H9 (cell line): Measurements from ENCODE around the gene CFAP65. TPM values are rescaled to one million over a fixed set of nuclear protein-coding genes. Genes with fewer than 3 reads are reported as not detected.

Experiments
- DNase-seq: peaks from one replicate; pipeline ENCODE4 v3.0.0-alpha.2; 2017
- H2AFZ ChIP-seq: one replicate; pipeline ENCODE4 v1.6.1; 2013; ENCODE audit warnings: mild to moderate bottlenecking, low read length, control low read depth, moderate library complexity
- H2AK5ac ChIP-seq: 2 replicates; pipeline ENCODE4 v1.6.1; 2013; ENCODE audit warnings: low read length, control low read depth, mixed read lengths; ENCODE audit not compliant: insufficient read length
- H2BK120ac ChIP-seq: one replicate; pipeline ENCODE4 v1.6.1; 2013; ENCODE audit warnings: low read depth, mild to moderate bottlenecking, low read length, control low read depth, inconsistent platforms; ENCODE audit not compliant: poor library complexity, severe bottlenecking
- H2BK12ac ChIP-seq: 2 replicates; pipeline ENCODE4 v1.6.1; 2013; ENCODE audit warnings: low read length, control low read depth, mixed read lengths, low read depth; ENCODE audit not compliant: insufficient read length
- H2BK15ac ChIP-seq: 2 replicates; pipeline ENCODE4 v1.6.1; 2013; ENCODE audit warnings: low read depth, low read length, control low read depth
- H2BK20ac ChIP-seq: one replicate; pipeline ENCODE4 v1.6.1; 2013; ENCODE audit warnings: low read depth, mild to moderate bottlenecking, low read length, control low read depth, inconsistent platforms; ENCODE audit not compliant: poor library complexity, severe bottlenecking
- H2BK5ac ChIP-seq: 2 replicates; pipeline ENCODE4 v1.6.1; 2013; ENCODE audit warnings: low read length, control low read depth, mixed read lengths; ENCODE audit not compliant: insufficient read length
- H3K14ac ChIP-seq: 2 replicates; pipeline ENCODE4 v1.6.1; 2013; ENCODE audit warnings: low read length, control low read depth; ENCODE audit not compliant: insufficient read depth
- H3K18ac ChIP-seq: 2 replicates; pipeline ENCODE4 v1.6.1; 2013; ENCODE audit warnings: low read depth, mild to moderate bottlenecking, mixed read lengths, low read length, control low read depth; ENCODE audit not compliant: insufficient read length
- H3K23ac ChIP-seq: 2 replicates; pipeline ENCODE4 v1.6.1; 2013; ENCODE audit warnings: low read length, control low read depth, mixed read lengths, low read depth; ENCODE audit not compliant: insufficient read length
- H3K23me2 ChIP-seq: 2 replicates; pipeline ENCODE4 v1.6.1; 2013; ENCODE audit warnings: low read depth, mild to moderate bottlenecking, mixed read lengths, low read length, control low read depth; ENCODE audit not compliant: insufficient read length, poor library complexity, severe bottlenecking
- H3K27ac ChIP-seq: 2 replicates; pipeline ENCODE4 v1.5.1; 2013; ENCODE audit warnings: low read length, control low read depth, mixed read lengths, low read depth; ENCODE audit not compliant: insufficient read length
- H3K27me3 ChIP-seq: 2 replicates; pipeline ENCODE4 v1.6.1; 2013; ENCODE audit warnings: low read length, control low read depth, inconsistent platforms; ENCODE audit not compliant: insufficient read depth
- H3K4ac ChIP-seq: 2 replicates; pipeline ENCODE4 v1.6.1; 2013; ENCODE audit warnings: low read depth, mild to moderate bottlenecking, control low read depth, inconsistent platforms, low read length, moderate library complexity
- H3K4me1 ChIP-seq: 2 replicates; pipeline ENCODE4 v1.6.1; 2013; ENCODE audit warnings: low read length, control low read depth, inconsistent platforms; ENCODE audit not compliant: insufficient read depth
- H3K4me2 ChIP-seq: 2 replicates; pipeline ENCODE4 v1.6.1; 2013; ENCODE audit warnings: low read length, control low read depth, mixed read lengths; ENCODE audit not compliant: insufficient read length, insufficient read depth
- H3K56ac ChIP-seq: 2 replicates; pipeline ENCODE4 v1.6.1; 2013; ENCODE audit warnings: low read depth, mild to moderate bottlenecking, mixed read lengths, low read length, control low read depth; ENCODE audit not compliant: insufficient read length
- H3K79me1 ChIP-seq: 2 replicates; pipeline ENCODE4 v1.6.1; 2013; ENCODE audit warnings: low read depth, mild to moderate bottlenecking, moderate library complexity, low read length, control low read depth, inconsistent platforms; ENCODE audit not compliant: insufficient read depth, poor library complexity, severe bottlenecking
- H3K79me2 ChIP-seq: 2 replicates; pipeline ENCODE4 v1.6.1; 2013; ENCODE audit warnings: low read length, control low read depth, inconsistent platforms; ENCODE audit not compliant: insufficient read depth
- H3K9ac ChIP-seq: 2 replicates; pipeline ENCODE4 v1.6.1; 2013; ENCODE audit warnings: low read length, control low read depth, mixed read lengths; ENCODE audit not compliant: insufficient read length; ENCODE audit errors: extremely low read depth
- H3K9me3 ChIP-seq: one replicate; pipeline ENCODE4 v1.6.1; 2013; ENCODE audit warnings: low read depth, low read length, inconsistent platforms; ENCODE audit not compliant: control insufficient read depth
- H3T11ph ChIP-seq: one replicate; pipeline ENCODE4 v1.6.1; 2013; ENCODE audit warnings: mild to moderate bottlenecking, low read length, control low read depth, inconsistent platforms
- H4K20me1 ChIP-seq: one replicate; pipeline ENCODE4 v1.6.1; 2013; ENCODE audit not compliant: control insufficient read depth, insufficient read length, insufficient read depth
- H4K5ac ChIP-seq: 2 replicates; pipeline ENCODE4 v1.6.1; 2013; ENCODE audit warnings: low read depth, mild to moderate bottlenecking, mixed read lengths, low read length, control low read depth; ENCODE audit not compliant: insufficient read length
- H4K8ac ChIP-seq: replicated peaks from 2 replicates; pipeline ENCODE4 v1.6.1; 2013; ENCODE audit warnings: low read length, control low read depth, mixed read lengths, low read depth; ENCODE audit not compliant: insufficient read length
- H4K91ac ChIP-seq: 2 replicates; pipeline ENCODE4 v1.6.1; 2013; ENCODE audit warnings: low read depth, mild to moderate bottlenecking, moderate library complexity, mixed read lengths, low read length, control low read depth; ENCODE audit not compliant: insufficient read length
- H3K27ac Mint-ChIP-seq, 3 experiments: 2 replicates in 2 of 3; 3 replicates in 1 of 3; pipeline ENCODE4 v1.8.0; 2020 to 2021; ENCODE audit warnings: mixed read lengths in 3 of 3, mild to moderate bottlenecking in 1 of 3, moderate library complexity in 1 of 3
- H3K27me3 Mint-ChIP-seq: 2 replicates; pipeline ENCODE4 v1.8.0; 2021; ENCODE audit warnings: low read depth, mild to moderate bottlenecking, moderate library complexity, mixed read lengths
- H3K36me3 Mint-ChIP-seq, 3 experiments: 2 replicates in 2 of 3; 3 replicates in 1 of 3; pipeline ENCODE4 v1.8.0; 2020 to 2021; ENCODE audit warnings: low read depth in 3 of 3, mixed read lengths in 3 of 3; ENCODE audit not compliant: insufficient read depth in 1 of 3
- H3K4me1 Mint-ChIP-seq, 2 experiments: 2 replicates each; pipeline ENCODE4 v1.8.0; 2020; ENCODE audit warnings: mixed read lengths in 2 of 2
- H3K4me3 Mint-ChIP-seq, 2 experiments: 2 replicates in 1 of 2; 3 replicates in 1 of 2; pipeline ENCODE4 v1.8.0; 2020 to 2021; ENCODE audit warnings: mild to moderate bottlenecking in 2 of 2, mixed read lengths in 2 of 2, moderate library complexity in 1 of 2
- H3K9me3 Mint-ChIP-seq, 2 experiments: 2 replicates in 1 of 2; 3 replicates in 1 of 2; pipeline ENCODE4 v1.8.0; 2020; ENCODE audit warnings: mild to moderate bottlenecking in 2 of 2, mixed read lengths in 2 of 2, moderate library complexity in 1 of 2
- WGBS: extraction: QIAGEN DNeasy Blood & Tissue Kit; methylation state at CpG from one replicate; pipeline ENCODE4 v1.1.7; 2013; ENCODE audit warnings: missing lambda C conversion rate, low lambda C conversion rate, mixed read lengths; ENCODE audit not compliant: insufficient read length; ENCODE audit errors: extremely low coverage; 5-methylcytosine and 5-hydroxymethylcytosine counted together
- total RNA-seq: library from RNA; stranded (reverse); gene quantifications from 2 replicates; pipeline ENCODE4 v1.2.1, GENCODE V29; 2021
- TF ChIP-seq, protein P1 (sequence below): fragments of 200-600 bp; sonication (generic); conservative IDR thresholded peaks from 3 replicates; pipeline ENCODE4 v1.8.0; 2021; ENCODE audit warnings: antibody characterized with exemption, mild to moderate bottlenecking

CFAP65 gene
- total RNA-seq, 1 experiment from 2014 or later, result 0.20 TPM

GRCh38 chr2:218996937-218997336 lies 44.4 kb downstream of the CFAP65 start:
- no peak overlapping the region for H2BK20ac ChIP-seq

More at GRCh38 chr2:218996937-218997336, 44.4 kb downstream of the CFAP65 start:
- Histone ChIP-seq H3K4me2 (no peak overlapping the region), H4K5ac (no peak overlapping the region), H3K56ac (no peak overlapping the region), H2BK5ac (no peak overlapping the region), H3K79me2 (no peaks in the 10 kb centered on the region), H2BK120ac (no peak overlapping the region), H2BK12ac (no peak overlapping the region), H3K23ac (no peak overlapping the region), H3K23me2 (no peaks in the 10 kb centered on the region), H3K14ac (no peak overlapping the region), H3K18ac (no peak overlapping the region), H3K79me1 (no peaks in the 10 kb centered on the region), H4K20me1 (no peaks in the 10 kb centered on the region), H3K9me3 (no peaks in the 10 kb centered on the region), H2BK15ac (no peak overlapping the region), H4K91ac (no peak overlapping the region), H3K27me3 (peaks cover 95% of the 10 kb centered on the region), H2AK5ac (no peak overlapping the region), H4K8ac (no peak overlapping the region), H3K27ac (no peak overlapping the region), H3K4me1 (peaks cover 9% of the 10 kb centered on the region; the same call in 1 of the 2 replicates), H2AFZ (no peak overlapping the region), H3K4ac (no peak overlapping the region), H3K9ac (no peak overlapping the region), H3T11ph (no peak overlapping the region)
- Mint-ChIP-seq H3K27me3 (peaks cover 99% of the 10 kb centered on the region), H3K4me1 (peaks cover 29 to 43% of the 10 kb centered on the region in 2 experiments), H3K36me3 (no peaks in the 10 kb centered on the region; a peak in 1 of 7 replicates), H3K9me3 (peaks cover 0 to 10% of the 10 kb centered on the region in 2 experiments; a peak in 3 of 5 replicates), H3K4me3 (no peak overlapping the region), H3K27ac (no peak overlapping the region)
- no peak for DNase-seq
- no CpG with 5 or more reads among the region's 4 CpGs for WGBS
- TF ChIP-seq, protein P1, sequence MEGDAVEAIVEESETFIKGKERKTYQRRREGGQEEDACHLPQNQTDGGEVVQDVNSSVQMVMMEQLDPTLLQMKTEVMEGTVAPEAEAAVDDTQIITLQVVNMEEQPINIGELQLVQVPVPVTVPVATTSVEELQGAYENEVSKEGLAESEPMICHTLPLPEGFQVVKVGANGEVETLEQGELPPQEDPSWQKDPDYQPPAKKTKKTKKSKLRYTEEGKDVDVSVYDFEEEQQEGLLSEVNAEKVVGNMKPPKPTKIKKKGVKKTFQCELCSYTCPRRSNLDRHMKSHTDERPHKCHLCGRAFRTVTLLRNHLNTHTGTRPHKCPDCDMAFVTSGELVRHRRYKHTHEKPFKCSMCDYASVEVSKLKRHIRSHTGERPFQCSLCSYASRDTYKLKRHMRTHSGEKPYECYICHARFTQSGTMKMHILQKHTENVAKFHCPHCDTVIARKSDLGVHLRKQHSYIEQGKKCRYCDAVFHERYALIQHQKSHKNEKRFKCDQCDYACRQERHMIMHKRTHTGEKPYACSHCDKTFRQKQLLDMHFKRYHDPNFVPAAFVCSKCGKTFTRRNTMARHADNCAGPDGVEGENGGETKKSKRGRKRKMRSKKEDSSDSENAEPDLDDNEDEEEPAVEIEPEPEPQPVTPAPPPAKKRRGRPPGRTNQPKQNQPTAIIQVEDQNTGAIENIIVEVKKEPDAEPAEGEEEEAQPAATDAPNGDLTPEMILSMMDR, result no peak
